Stimulated activated CD4-positive, alpha-beta T cell treated with anti-CD3 and anti-CD28 coated beads, TNF-alpha, amount 100 ng/mL, for 48 hours (primary cell): ENCODE results near the gene MROH2B.

Source experiments
- DNase-seq, 3 donors: peaks; one replicate each; pipeline ENCODE4 v3.0.0-alpha.2; 2020; ENCODE audit warnings: low read depth in 3 of 3

The MROH2B gene

DNA sequence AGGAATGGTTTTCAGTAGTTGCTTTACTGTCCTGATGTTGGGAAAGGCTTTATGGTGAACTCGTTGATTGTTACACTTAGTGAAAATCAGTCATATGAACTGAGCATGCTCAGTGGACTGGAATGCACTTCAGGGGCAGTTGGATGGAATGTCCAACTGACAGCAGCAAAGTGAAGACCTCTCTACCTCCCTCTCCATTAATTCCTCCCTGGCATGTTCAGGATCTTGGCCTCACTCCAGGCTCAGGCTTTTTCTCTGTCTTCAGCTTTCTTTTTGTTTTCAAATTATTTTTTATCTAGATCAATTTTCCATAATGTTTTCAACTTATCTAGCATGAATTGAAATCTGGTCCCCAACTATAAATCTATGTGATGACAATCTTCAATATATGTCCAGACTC, at the start of gene MROH2B:
MROH2B (minus strand) TSS at position 101 of the 400 bp plus-strand sequence. CDS start 490 bp downstream, outside the sequence.
- DNase-seq: no peak

DNA sequence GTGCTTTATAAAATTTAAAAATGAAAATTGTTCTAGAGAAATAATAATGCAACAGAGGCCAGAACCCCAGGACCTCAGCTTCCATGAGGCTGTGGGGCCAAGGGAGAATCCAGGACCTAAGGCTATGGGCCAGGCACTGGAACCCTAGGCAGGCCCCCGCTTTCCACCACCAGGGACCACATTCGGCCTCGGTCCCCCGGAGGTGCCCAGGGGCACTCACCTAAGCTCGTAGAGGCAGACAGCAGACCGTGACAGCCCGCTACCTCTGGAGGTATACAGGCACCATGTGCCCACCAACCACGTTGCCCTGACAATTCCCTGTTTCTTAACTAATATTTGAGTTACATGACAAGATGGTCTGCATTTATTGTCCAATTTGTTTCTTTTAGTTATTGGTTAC, 49.5 kb upstream of the MROH2B start:
- no peak for DNase-seq

DNA sequence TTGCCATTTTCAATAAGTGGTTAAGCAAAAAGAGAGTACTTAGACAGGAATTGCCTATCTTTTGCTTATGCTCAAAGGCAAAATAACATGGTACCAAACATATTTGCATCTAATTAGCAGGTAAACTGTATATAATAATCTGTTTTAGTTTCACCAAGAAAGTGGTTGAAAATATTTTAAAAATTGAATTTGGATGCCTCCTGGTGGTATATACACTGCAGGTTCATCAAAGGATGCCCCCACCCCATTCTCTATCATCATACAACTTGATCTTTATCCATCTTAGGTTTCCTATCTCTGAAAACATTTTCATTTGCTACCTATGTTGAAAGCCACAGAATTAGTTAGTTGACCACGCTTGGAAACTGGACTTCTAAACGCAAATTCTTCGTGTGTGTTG, 47.0 kb upstream of the MROH2B start:
- no peak for DNase-seq

DNA sequence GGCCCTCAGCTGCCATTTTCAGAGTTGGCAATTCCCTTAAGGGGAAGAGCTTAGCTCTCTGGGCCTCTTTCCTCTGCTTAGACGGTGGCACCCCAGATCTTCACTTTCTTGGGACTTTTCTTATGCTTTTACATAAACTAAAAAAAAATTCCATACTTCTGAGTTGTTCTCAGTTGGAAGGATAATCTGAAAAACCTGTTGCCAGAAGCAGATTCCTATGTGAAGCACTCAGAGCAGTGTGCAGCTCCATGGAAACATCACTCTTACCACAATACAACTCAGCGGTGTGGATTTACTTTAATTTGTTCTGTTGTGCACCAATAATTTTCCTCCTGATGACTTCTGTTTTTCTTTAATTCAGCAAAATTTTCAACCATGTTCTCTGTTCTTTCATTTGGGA, 44.1 kb upstream of the MROH2B start:
- no peak for DNase-seq

DNA sequence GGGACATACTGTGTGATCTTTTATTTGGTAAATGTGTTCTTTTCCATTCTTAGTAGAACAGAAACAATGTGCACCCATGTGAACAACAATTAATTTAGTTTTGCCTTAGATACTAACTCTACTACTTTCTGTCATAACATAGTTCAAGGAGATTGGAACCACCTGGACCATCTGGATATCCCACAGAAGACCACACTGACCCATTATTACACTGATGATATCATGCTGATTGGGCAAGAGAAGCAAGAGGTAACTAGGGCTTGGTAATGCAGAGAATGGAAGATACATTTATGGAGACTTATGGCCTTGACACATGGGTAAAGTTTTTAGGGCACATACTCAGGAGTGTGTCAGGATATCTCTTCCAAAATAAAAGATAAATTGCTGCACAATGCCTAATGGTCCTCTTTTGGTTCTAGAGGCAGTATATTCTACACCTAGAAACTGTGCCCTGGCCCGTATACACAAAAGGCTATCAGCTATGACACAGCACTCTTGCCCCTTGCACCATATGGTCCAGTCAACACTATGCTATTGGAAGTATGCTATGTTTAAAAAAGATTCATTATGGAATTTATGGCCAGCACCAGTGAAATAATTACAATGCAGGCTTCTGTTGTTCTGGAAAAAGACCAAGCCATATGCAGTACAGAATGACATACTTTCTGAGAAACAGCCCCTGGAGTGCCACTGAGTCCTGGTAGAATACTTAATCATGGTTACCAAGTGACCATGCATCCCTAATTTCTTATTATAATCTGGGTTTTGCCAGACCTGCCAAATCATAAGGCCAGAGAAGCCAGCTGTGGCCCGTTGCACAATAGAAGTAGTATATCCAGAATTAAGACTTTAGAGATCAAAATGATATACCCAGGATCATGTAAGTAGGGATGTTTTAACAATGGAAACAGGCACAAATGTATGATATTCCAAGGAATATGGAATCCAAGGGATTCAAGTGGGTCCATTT, 41.6 kb upstream of the MROH2B start:
- no peak for DNase-seq

DNA sequence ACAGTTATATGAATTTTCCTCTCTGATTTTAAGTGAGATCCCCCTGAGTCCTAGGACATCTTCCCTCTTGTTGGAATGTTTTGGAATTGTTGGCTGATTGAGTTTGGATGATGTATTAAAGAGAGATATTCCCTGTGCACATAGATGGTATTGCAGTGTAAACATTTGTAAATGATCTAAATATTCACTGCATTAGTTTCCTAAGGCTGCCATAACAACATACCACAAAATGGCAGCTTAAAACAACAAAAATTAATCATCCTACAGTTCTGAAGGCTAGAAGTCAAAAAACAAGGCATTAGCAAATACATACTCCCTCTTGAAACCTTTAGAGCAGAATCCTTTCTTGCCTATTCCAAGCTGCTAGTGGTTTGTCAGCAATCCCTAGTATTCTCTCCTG, 38.0 kb upstream of the MROH2B start:
- DNase-seq: no peak

DNA sequence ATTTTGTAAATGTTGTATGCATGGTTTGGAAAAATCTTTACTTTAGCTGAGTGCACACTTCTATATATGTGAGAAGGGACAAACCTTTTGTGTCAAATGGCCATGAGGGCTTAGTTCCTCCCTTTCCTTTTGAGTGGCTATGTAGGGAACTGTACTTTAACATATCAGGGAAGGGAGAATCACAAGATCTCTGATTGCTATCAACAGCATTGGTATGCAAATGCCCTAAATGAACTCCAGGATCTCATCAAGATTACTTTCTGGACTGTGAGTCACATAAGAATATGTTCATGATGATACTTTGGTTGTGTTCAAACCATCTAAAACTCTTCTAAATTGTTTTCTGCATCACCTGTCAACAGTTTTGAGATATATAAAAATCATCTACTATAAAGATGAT, 31.2 kb upstream of the MROH2B start:
- DNase-seq: no peak

DNA sequence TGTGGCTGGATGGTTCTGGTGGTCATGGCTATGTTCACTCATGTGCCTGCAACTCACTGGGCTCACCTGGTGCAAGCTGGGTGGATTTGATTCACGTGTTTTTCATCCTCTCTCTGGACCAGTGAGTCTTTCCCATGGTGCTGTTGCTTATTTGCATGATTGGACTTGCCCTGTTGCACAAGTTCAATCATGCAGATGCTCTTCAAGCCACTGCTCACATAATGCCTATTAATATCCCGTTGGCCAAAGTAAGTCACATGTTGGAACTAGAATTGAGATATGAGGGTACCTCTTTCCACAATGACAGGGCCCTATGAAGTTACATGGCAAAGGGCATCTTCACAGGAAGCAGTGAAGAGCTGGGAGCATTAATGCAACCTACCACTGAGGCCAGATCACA, 26.5 kb upstream of the MROH2B start:
- DNase-seq: no peak

DNA sequence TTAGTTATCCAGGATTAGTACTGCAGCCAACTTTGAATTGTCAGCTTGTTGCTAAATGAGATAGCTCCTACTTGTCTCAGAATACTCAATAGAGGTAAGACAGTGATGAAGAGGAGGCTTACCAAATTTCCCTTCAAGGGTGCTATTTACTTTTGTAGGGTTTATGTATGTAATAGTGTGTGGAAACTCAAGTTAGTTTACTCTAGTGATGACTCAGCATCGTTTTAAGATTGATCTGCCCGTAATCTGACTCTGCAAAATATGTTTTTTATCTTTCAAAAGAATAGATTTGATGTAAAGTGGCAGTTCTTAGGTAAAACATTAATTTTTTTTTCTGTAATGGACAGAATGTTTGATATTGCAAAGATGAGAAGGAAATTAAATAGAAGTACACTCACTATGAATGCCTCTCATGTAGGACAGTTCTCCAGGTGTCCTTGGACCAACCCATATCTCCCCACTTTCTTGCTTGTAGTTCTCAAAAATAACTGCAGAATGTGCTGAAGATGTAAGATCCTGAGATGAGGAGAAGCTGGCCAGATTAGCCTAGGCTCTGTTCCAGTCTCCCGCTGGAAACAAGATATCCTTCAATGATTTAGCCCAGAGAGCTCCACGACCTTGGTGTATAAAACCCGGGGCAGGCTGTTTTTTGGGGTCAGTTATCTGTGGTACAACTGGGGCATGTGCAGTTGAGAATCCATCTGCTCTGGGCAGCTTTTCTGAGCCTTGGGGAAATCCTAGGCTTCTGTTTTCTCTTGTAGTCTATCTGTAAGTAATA, 24.4 kb upstream of the MROH2B start:
- no peak for DNase-seq

DNA sequence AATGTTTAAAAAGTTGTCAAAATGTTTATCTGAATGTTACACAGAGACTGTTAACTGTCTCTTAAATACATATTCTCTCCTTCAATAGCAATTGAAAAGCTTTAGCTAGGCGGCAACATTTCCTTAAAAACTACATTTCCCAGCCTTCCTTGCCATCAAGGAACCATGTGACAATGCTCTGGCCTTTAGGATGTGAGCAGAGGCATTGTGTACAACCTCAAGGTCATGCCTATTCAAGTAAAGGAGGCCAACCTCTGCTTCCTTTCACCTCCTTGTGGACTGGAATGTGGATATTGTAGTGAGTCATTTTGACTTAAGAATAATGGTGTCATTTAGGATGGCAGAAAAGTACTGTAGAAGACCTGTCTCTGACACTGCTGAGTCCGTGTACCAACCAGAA, 23.7 kb upstream of the MROH2B start:
- DNase-seq: no peak

DNA sequence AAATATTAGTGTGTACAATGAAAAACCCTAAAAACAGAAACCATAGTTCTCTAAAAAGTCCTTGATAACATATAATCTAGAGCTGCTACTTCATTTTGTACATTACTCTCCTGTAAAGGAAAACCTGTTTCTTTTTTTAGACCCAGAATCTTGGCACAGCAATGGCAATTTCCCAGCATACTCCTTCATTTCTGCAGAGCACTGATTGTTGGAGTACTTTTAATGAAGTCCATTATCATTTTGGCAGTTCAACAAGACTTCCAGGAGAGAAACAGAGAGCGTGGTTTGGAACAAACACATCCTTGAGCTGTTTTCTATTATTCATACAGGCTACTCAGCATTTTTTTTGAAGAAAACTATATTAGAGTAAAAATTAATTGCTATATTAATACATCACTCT, 22.7 kb upstream of the MROH2B start:
- DNase-seq: no peak

DNA sequence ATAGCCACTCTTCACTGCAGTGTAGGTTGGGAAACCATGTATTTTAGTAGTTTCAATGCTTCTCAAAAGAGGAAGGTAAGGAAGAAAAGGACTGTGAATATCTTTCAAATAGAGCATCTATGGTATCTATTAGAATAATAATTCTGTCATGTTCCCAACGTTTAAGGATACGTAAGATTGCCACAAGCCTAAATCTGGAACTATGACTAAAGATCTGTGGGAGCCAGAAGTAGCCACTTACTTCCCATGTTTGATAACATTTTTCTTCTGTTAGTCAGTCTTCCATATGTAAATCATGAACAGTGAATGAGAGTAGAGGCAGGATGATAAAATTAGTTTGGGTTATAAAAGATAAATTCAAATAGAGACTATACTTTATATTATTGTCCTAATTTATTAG, 16.3 kb upstream of the MROH2B start:
- no peak for DNase-seq

DNA sequence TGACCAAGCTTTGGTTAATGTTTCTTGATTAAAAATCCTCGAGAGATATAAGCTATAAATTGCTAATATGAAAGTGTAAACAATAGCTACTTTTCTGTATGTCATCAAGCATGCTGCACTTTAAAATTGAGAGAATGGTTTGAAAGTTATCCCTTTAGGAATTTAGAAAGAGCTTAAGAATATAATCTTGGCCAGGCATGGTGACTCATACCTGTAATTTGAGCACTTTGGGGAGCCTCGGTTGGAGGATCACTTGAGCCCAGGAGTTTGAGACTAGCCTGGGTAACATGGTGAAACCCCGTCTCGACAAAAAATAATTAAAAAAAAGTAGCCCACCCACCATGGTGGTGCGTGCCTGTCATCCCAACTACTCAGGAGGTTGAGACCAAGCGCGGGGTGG, 12.2 kb upstream of the MROH2B start:
- DNase-seq: no peak

DNA sequence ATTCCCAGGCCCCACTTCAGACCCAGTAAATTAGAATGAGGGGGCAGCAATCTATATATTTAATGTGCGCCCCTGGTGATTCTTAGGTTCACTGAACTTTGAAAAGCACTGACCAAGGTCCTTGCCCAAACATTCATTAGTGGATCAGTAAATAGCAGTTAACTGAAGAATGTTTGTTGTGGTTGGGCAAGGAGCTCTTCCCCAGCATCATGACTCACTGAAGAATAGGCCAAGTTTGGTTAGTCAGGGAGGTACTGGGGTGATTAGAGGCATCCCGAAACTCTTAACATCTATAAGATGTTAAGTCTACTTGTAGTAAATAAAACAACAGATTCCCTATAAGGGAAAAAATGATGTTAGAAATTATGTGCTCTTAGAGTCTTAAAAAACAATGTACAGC, 833 bp upstream of the MROH2B start:
- DNase-seq: no peak

DNA sequence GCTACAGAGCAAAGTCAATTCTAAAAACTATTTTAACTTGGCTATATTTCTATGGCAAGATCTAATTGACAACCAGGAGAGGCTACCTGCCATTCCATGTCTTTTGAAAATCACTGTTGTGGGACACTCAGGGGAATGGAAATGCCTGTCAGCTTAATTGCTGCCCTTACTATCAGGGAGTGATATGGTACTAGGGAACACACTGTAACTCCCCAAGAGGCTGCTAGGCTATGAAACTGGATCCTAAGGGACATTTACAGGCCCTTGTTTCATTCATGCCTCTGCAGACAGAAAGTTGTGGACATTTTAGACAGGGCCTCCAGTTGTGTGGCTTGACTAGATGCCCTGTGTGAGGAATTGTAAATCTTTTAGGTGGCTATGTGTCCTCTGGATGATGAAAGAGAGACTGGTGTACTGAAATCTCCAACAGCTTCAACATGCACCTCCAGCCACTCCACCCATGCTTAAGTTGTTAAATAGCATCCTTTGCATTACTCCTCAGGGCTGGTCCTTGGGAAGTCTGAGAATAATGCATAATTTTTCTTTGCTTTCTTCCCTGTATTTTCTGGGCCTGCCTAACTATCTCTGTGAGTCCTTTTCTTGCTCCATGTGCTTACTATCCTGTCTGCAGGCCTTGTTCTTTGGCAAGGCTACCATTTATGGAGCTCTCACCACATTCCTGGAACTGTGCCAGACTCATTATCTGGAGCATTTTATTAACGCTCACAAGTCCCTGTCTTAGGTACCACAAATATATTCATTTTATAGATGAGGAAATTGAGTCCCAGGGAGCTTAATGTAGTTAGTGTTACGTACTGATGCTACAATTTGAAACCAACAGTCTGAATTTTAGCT, 3.2 kb downstream of the MROH2B start:
- DNase-seq: no peak

DNA sequence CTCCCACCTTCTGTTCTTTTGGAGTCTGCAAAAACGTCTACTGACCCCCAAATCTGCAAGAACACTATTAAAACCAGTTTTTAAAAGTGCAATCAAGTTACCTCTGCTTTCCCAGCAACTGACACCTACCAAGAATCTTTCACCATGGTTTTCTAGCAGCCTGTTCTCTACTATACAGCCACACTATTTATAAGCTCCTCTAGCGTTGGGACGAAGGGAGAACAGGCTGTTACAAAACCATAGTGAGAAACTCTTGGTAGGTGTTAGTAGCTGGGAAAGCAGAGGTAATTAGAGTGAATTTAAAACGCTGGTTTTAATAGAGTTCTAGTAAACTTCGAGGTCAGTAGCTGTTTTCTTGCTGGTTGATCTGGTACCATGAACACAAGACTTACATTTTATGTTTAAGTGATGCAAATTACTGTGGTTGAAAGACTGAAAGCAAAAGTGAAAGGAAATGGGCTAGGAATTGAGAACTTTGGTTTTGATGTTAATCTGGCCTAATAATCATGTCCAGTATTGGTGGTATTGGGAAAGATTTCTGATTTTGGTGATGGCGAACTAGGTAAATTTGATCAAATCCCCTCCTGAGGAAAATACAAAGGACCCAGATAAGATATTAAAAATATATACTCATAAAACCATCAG, 5.3 kb downstream of the MROH2B start:
- no peak for DNase-seq

DNA sequence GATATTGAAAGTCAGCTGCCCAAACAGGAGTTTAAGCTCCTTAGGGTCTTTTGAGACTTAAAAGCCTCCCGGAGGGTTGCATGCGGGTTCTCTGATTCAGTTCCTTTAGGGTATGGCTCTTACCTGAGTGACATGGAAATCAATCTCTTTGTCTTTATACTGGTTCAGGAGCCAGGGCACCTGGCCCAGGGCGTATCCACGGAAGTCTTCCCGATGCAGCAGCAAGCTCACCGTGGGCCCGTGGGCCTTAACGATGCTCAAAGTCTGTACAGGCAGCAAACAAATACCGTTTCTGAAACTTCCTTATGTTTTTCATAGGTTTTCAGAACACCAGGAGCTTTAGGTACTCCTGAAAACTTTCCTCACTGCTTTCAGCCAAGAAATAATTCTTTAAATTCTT, 13.2 kb downstream of the MROH2B start:
- no peak for DNase-seq

DNA sequence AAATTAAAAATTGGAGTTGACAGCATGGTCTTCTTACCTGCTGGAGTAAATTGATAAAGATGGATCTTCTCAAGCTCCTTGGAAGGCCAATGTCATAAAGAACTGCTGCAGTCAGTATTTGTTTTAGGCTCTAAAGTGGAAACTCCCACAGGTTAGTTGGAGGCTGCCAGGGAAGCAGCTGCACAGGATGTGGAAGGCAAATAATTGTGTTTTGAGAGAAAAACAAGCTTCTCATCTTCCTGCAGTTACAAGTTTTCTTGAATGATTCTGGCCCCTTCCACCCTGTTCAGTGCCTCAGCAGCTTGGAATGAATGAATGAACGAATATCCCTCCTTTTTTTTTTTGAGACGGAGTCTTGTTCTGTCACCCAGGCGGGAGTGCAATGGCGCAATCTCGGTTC, 13.9 kb downstream of the MROH2B start:
- DNase-seq: no peak

DNA sequence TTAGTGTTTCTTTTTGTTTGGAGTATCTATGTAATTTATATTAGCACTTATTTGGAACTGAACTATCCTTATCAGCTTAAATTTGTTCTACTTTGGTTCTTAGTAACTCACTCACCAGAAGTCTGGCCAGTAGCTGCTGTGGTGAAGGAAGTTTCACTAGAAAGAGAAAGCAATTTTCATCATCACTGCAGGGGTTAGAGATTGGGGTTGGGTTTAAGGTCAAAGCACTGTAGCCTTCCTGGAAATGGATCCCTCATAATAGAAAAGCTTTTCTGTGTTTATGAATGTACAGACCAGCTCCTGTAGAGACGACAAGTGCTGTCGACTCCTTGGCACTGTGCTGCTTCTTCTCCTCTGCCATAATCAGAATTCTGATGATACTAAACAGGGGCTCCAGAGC, 22.2 kb downstream of the MROH2B start:
- no peak for DNase-seq

DNA sequence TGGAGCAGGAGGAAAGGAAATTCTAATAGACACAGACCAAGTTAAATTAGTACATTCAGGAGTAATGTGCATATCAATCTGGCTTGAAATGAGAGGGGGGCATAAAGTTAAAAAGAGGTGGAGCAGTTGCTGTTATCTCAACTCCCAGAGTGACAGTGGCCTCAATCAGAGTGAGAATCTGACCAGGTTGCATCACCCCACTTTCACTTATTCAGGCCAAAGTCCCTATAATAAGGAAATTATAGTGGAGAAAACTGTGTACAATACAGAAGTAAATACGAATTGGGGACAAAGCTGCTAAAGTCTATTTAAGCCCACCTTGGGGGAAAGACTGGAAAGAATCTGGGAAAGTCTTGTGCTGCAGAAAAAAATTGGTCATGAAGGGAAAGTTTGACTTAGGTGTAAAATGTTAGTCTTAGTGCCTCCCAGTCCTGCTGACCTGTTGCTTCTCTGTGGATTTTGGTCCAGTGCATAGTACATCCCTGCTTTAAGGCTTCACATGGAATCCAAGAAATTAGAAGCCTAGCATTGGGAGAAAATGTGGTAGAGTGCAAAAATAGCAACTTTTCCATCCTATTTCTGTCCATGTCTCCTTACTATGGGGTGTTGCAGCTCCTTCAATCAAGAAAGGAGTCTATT, 27.9 kb downstream of the MROH2B start:
- DNase-seq: no peak

DNA sequence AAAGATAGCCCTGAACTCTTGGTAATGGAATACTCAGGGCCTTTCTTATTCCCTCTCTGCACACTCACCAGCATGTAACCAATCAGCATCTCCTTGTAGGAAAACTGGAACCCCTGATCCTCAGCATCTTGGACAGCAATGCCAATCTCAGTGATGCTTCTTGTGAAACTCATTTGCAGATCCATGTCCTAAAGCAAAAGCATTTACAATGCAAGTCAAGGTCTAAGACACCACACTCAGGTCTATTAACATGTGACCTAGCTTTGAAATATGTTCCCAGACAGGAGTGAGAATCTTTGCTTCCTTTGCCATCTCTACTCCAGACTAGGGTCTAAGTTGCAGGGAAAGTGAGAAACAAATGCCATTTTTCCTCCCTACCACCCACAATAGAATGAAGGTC, 38.2 kb downstream of the MROH2B start:
- DNase-seq: no peak
